ENCODE results near the gene RICTOR.

DNA sequence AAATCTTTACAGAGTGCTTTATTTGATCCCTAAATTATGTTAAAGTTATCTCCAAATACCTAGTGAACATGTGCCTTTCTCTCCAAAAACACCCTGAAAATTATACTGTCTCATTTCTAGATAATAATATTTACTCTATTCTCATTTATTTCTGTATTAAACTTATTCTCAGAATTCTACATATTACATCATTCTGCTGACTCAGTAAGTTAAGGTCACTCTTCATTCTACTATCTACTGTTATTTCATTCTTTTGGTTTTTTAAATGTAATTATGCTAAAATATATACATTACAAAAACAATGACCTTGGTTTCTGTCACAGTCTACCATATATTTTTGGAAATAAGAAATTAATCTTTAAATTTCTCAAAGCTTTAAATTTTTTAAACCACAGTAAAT is 96.2 kb downstream of the RICTOR start:
- TF ChIP-seq, protein P1, sequence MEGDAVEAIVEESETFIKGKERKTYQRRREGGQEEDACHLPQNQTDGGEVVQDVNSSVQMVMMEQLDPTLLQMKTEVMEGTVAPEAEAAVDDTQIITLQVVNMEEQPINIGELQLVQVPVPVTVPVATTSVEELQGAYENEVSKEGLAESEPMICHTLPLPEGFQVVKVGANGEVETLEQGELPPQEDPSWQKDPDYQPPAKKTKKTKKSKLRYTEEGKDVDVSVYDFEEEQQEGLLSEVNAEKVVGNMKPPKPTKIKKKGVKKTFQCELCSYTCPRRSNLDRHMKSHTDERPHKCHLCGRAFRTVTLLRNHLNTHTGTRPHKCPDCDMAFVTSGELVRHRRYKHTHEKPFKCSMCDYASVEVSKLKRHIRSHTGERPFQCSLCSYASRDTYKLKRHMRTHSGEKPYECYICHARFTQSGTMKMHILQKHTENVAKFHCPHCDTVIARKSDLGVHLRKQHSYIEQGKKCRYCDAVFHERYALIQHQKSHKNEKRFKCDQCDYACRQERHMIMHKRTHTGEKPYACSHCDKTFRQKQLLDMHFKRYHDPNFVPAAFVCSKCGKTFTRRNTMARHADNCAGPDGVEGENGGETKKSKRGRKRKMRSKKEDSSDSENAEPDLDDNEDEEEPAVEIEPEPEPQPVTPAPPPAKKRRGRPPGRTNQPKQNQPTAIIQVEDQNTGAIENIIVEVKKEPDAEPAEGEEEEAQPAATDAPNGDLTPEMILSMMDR (IDR thresholded peaks at IDR 0.05 in 2 of 3, conservative IDR thresholded peaks at IDR 0.05 in 1 of 3; ENCODE audit: borderline replicate concordance in 1 of 3, insufficient read depth in 1 of 3, low read depth in 2 of 3, low read length in 2 of 3): no peak
- TF ChIP-seq, protein P2, sequence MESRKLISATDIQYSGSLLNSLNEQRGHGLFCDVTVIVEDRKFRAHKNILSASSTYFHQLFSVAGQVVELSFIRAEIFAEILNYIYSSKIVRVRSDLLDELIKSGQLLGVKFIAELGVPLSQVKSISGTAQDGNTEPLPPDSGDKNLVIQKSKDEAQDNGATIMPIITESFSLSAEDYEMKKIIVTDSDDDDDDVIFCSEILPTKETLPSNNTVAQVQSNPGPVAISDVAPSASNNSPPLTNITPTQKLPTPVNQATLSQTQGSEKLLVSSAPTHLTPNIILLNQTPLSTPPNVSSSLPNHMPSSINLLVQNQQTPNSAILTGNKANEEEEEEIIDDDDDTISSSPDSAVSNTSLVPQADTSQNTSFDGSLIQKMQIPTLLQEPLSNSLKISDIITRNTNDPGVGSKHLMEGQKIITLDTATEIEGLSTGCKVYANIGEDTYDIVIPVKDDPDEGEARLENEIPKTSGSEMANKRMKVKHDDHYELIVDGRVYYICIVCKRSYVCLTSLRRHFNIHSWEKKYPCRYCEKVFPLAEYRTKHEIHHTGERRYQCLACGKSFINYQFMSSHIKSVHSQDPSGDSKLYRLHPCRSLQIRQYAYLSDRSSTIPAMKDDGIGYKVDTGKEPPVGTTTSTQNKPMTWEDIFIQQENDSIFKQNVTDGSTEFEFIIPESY (IDR thresholded peaks at IDR 0.05; ENCODE audit: extremely low read depth, insufficient replicate concordance, low read length): no peak
- no peak for TF ChIP-seq POLR2A (IDR thresholded peaks at IDR 0.05; ENCODE audit: borderline replicate concordance, extremely low read depth, insufficient read depth, insufficient read length)
- TF ChIP-seq YY1 (IDR thresholded peaks at IDR 0.05; ENCODE audit: extremely low read depth, insufficient replicate concordance, low read depth, low read length): no peak
- no peak for TF ChIP-seq RAD21 (IDR thresholded peaks at IDR 0.05; ENCODE audit: low read depth)
